Thyroid gland (tissue), 4 donors: ENCODE data around the gene ENTPD8. TPM values are rescaled to one million over a fixed set of nuclear protein-coding genes. Genes with fewer than 3 reads are reported as not detected.

Source experiments
- DNase-seq, 2 donors: peaks; one replicate each; pipeline ENCODE4 v3.0.0-alpha.2; 2019
- H3K27ac ChIP-seq, 3 donors: fragments of 200-600 bp; sonication (generic); 1 replicate in 2 of 3; 2 replicates in 1 of 3; pipeline ENCODE4 v1.5.1; 2016 to 2019; ENCODE audit warnings: mild to moderate bottlenecking in 1 of 3, moderate library complexity in 1 of 3
- H3K27me3 ChIP-seq: fragments of 200-600 bp; sonication (generic); one replicate; pipeline ENCODE4 v1.5.1; 2019
- H3K36me3 ChIP-seq, 2 donors: fragments of 200-600 bp; sonication (generic); one replicate each; pipeline ENCODE4 v1.5.1; 2016 to 2019
- H3K4me1 ChIP-seq, 2 donors: fragments of 200-600 bp; sonication (generic); one replicate each; pipeline ENCODE4 v1.5.1; 2017 to 2019
- H3K4me3 ChIP-seq, 3 donors: fragments of 200-600 bp; sonication (generic); replicated peaks in 1 of 3; 1 replicate in 2 of 3; 2 replicates in 1 of 3; pipeline ENCODE4 v1.5.1; 2016; ENCODE audit warnings: mild to moderate bottlenecking in 1 of 3
- H3K9me3 ChIP-seq: fragments of 200-600 bp; sonication (generic); one replicate; pipeline ENCODE4 v1.5.1; 2017
- CTCF ChIP-seq, 6 experiments: fragments of 200-600 bp in 3 of 6; fragments of 450-650 bp in 3 of 6; sonication (generic) in 3 of 6; IDR thresholded peaks; one replicate each; pipeline ENCODE4 v1.5.1; 2016 to 2019; ENCODE audit warnings: antibody characterized with exemption in 6 of 6, mild to moderate bottlenecking in 2 of 6, inconsistent platforms in 1 of 6, moderate library complexity in 1 of 6
- POLR2A ChIP-seq, 2 donors: fragments of 450-650 bp; IDR thresholded peaks; one replicate each; pipeline ENCODE4 v1.6.1; 2017; ENCODE audit warnings: antibody characterized with exemption in 2 of 2, mild to moderate bottlenecking in 2 of 2, moderate library complexity in 1 of 2
- WGBS, 2 donors: methylation state at CpG; one replicate each; pipeline ENCODE4 v1.1.5; 2017; 5-methylcytosine and 5-hydroxymethylcytosine counted together
- intact Hi-C: fragments of 100-400 bp; cut with DNase I; formaldehyde crosslinking; loops from one replicate; pipeline ENCODE4 v1.15.1; 2023
- total RNA-seq, 4 donors: library from RNA; depleted of rRNA; stranded (reverse); fragments of >200 nt; gene quantifications; one replicate each; pipeline ENCODE4 v1.2.3, GENCODE V29; 2016

ENTPD8 gene
- total RNA-seq, 4 donors from 2014 or later: 0.29 to 0.78 TPM; not detected in 2

- DNase-seq: no peak
- Histone ChIP-seq H3K27ac (no peak overlapping the region), H3K4me3 (no peak overlapping the region), H3K36me3 (peaks cover 0 to 4% of the 10 kb centered on the region in 2 donors), H3K4me1 (peaks cover 8 to 18% of the 10 kb centered on the region in 2 donors), H3K9me3 (no peaks in the 10 kb centered on the region), H3K27me3 (no peaks in the 10 kb centered on the region)
- 94 to 97% methylated on average over 18 to 23 of the region's 26 CpGs for WGBS, 2 donors
- intact Hi-C loops: loop anchor here (5.0 kb wide), 1 partner anchor 90 kb away; no protein-coding TSS in a partner anchor
- TF ChIP-seq CTCF (IDR thresholded peaks at IDR 0.05) (no peak), POLR2A (IDR thresholded peaks at IDR 0.05) (no peak)
Measured at GRCh38 chr9:137396634-137397367, 44.4 kb downstream of the ENTPD8 start.

GRCh38 chr9:137396227-137396626 lies 44.9 kb downstream of the ENTPD8 start:
- DNase-seq: no peak
- intact Hi-C loops: loop anchor here (5.0 kb wide), 1 partner anchor 89 kb away; no protein-coding TSS in a partner anchor
- peaks cover 8 to 18% of the 10 kb centered on the region in 2 donors for H3K4me1 ChIP-seq
- no peaks in the 10 kb centered on the region for H3K27me3 ChIP-seq
- TF ChIP-seq CTCF (IDR thresholded peaks at IDR 0.05) (no peak), POLR2A (IDR thresholded peaks at IDR 0.05) (no peak)
- no peaks in the 10 kb centered on the region for H3K9me3 ChIP-seq
- peaks cover 0 to 4% of the 10 kb centered on the region in 2 donors for H3K36me3 ChIP-seq
- no peak overlapping the region for H3K27ac ChIP-seq
- 85 to 89% methylated on average over 10 to 15 of the region's 15 CpGs for WGBS, 2 donors
- no peak overlapping the region for H3K4me3 ChIP-seq

GRCh38 chr9:137395666-137396010 lies 45.5 kb downstream of the ENTPD8 start:
- no peaks in the 10 kb centered on the region for H3K27me3 ChIP-seq
- H3K36me3 ChIP-seq: peaks cover 0 to 4% of the 10 kb centered on the region in 2 donors
- no peak for DNase-seq
- H3K4me3 ChIP-seq: no peak overlapping the region
- no peak overlapping the region for H3K27ac ChIP-seq
- intact Hi-C loops: loop anchor here (5.0 kb wide), 1 partner anchor 88 kb away; no protein-coding TSS in a partner anchor
- TF ChIP-seq POLR2A (IDR thresholded peaks at IDR 0.05) (no peak), CTCF (IDR thresholded peaks at IDR 0.05) (no peak)
- WGBS, 2 donors: 72 to 83% methylated on average over 10 to 11 of the region's 11 CpGs
- H3K4me1 ChIP-seq: peaks cover 8 to 15% of the 10 kb centered on the region in 2 donors
- no peaks in the 10 kb centered on the region for H3K9me3 ChIP-seq

- Histone ChIP-seq H3K36me3 (peaks cover 0 to 4% of the 10 kb centered on the region in 2 donors), H3K9me3 (no peaks in the 10 kb centered on the region), H3K4me1 (peaks cover 8 to 9% of the 10 kb centered on the region in 2 donors), H3K27ac (no peak overlapping the region), H3K4me3 (no peak overlapping the region), H3K27me3 (no peaks in the 10 kb centered on the region)
- no peak for TF ChIP-seq POLR2A (IDR thresholded peaks at IDR 0.05)
- no peak for TF ChIP-seq CTCF (IDR thresholded peaks at IDR 0.05)
- 86 to 94% methylated on average over 18 to 19 of the region's 36 CpGs for WGBS, 2 donors
- no peak for DNase-seq
- intact Hi-C loops: loop anchor here (5.0 kb wide), 1 partner anchor 88 kb away; no protein-coding TSS in a partner anchor
Measured at GRCh38 chr9:137394866-137395665, 46.1 kb downstream of the ENTPD8 start.
